B cell (primary cell): ENCODE measurements around the gene CNST. TPM values are rescaled to one million over a fixed set of nuclear protein-coding genes. Genes with fewer than 3 reads are reported as not detected.
A peak's percentile ranks its signal among the peaks of the same experiment; 100 is the strongest.
"Not testable (repeated sequence)": the region's sequence is repeated elsewhere in the genome, so short reads cannot be mapped to it uniquely, and the experiment has no call there.

Experiments
- ATAC-seq: fragments of 200-7000 bp; cut with Tn5 transposase; one replicate; pipeline ENCODE4 v1.10.0; 2021; ENCODE audit warnings: low read depth, mild to moderate bottlenecking, moderate number of reproducible peaks, moderate library complexity
- CTCF ChIA-PET: fragments of 350-600 bp; sonication (Branson Sonifier 250); formaldehyde crosslinking; loops from one replicate; lab custom pipeline; 2021; ENCODE audit warnings: antibody characterized with exemption, inconsistent platforms; lab: Charles Lee
- POLR2A ChIA-PET: fragments of 350-600 bp; sonication (Branson Sonifier 250); formaldehyde crosslinking; loops from one replicate; lab custom pipeline; 2021; ENCODE audit warnings: antibody characterized with exemption; lab: Charles Lee
- DNase-seq: peaks from one replicate; pipeline ENCODE4 v3.0.0; 2013
- H2AFZ ChIP-seq: 2 replicates; pipeline ENCODE4 v1.6.1; 2012; ENCODE audit warnings: mild to moderate bottlenecking, low read depth, low read length; ENCODE audit not compliant: insufficient read depth, poor library complexity, severe bottlenecking
- H3K27ac ChIP-seq, 2 donors: 1 replicate in 1 of 2; 2 replicates in 1 of 2; pipeline ENCODE4 v1.5.1; 2012 to 2013; ENCODE audit warnings: low read length in 2 of 2, mild to moderate bottlenecking in 2 of 2, moderate library complexity in 1 of 2
- H3K27me3 ChIP-seq, 4 experiments: fragments of 200-600 bp in 1 of 4; sonication (generic) in 1 of 4; replicated peaks in 1 of 4; 1 replicate in 2 of 4; 2 replicates in 2 of 4; pipeline versions ENCODE4 v1.6.1 to v1.7.0; 2013 to 2016; ENCODE audit warnings: low read length in 3 of 4, mild to moderate bottlenecking in 2 of 4, mixed read lengths in 1 of 4, moderate library complexity in 1 of 4; ENCODE audit not compliant: insufficient read depth in 4 of 4, control insufficient read depth in 3 of 4; ENCODE audit errors: control extremely low read depth in 1 of 4
- H3K36me3 ChIP-seq, 2 experiments: replicated peaks in 1 of 2; 1 replicate in 1 of 2; 2 replicates in 1 of 2; pipeline versions ENCODE4 v1.6.1 to v1.7.1; 2013; ENCODE audit warnings: low read length in 1 of 2; ENCODE audit not compliant: insufficient read depth in 2 of 2, control insufficient read depth in 1 of 2; ENCODE audit errors: control extremely low read depth in 1 of 2, extremely low read depth in 1 of 2
- H3K4me1 ChIP-seq, 2 donors: fragments of 200-600 bp in 1 of 2; sonication (generic) in 1 of 2; 1 replicate in 1 of 2; 2 replicates in 1 of 2; pipeline versions ENCODE4 v1.5.1 to v1.6.1; 2013 to 2017; ENCODE audit warnings: low read length in 2 of 2; ENCODE audit not compliant: control insufficient read depth in 2 of 2, insufficient read depth in 2 of 2
- H3K4me2 ChIP-seq: replicated peaks from 2 replicates; pipeline ENCODE3; 2012; ENCODE audit warnings: mild to moderate bottlenecking, low read depth, low read length; ENCODE audit not compliant: poor library complexity, severe bottlenecking
- H3K4me3 ChIP-seq, 5 experiments: fragments of 200-600 bp in 1 of 5; sonication (generic) in 1 of 5; 1 replicate in 3 of 5; 2 replicates in 2 of 5; pipeline versions ENCODE4 v1.5.1 to v1.7.0; 2011 to 2016; ENCODE audit warnings: low read length in 4 of 5, mild to moderate bottlenecking in 4 of 5, low read depth in 2 of 5, control low read depth in 1 of 5, moderate library complexity in 1 of 5; ENCODE audit not compliant: insufficient read depth in 1 of 5; ENCODE audit errors: control extremely low read depth in 1 of 5, extremely low read depth in 1 of 5
- H3K79me2 ChIP-seq: fragments of 200-600 bp; sonication (generic); one replicate; pipeline ENCODE4 v1.6.0; 2016; ENCODE audit warnings: low read length; ENCODE audit not compliant: control insufficient read depth, insufficient read depth
- H3K9ac ChIP-seq: fragments of 200-600 bp; sonication (generic); 2 replicates; pipeline ENCODE4 v1.6.1; 2017; ENCODE audit warnings: mild to moderate bottlenecking, low read length, moderate library complexity
- H3K9me3 ChIP-seq, 3 donors: one replicate each; pipeline versions ENCODE4 v1.6.1 to v1.7.1; 2013; ENCODE audit warnings: low read length in 2 of 3; ENCODE audit not compliant: control insufficient read depth in 2 of 3, insufficient read depth in 1 of 3; ENCODE audit errors: control extremely low read depth in 1 of 3
- H4K20me1 ChIP-seq: 2 replicates; pipeline ENCODE4 v1.6.0; 2012; ENCODE audit warnings: mild to moderate bottlenecking, low read length; ENCODE audit not compliant: insufficient read depth, control insufficient read depth, poor library complexity, severe bottlenecking
- H3K27ac Mint-ChIP-seq: one replicate; pipeline ENCODE4 v1.8.0; 2021; ENCODE audit warnings: mixed read lengths
- H3K27me3 Mint-ChIP-seq: one replicate; pipeline ENCODE4 v1.8.0; 2021; ENCODE audit warnings: mixed read lengths
- H3K4me1 Mint-ChIP-seq: one replicate; pipeline ENCODE4 v1.8.0; 2021; ENCODE audit warnings: mixed read lengths
- H3K4me3 Mint-ChIP-seq: one replicate; pipeline ENCODE4 v1.8.0; 2021; ENCODE audit warnings: mixed read lengths
- H3K9me3 Mint-ChIP-seq: one replicate; pipeline ENCODE4 v1.8.0; 2022; ENCODE audit warnings: mixed read lengths; ENCODE audit not compliant: insufficient read depth
- CTCF ChIP-seq: fragments of 200-600 bp; IDR thresholded peaks from one replicate; pipeline ENCODE4 v1.8.0; 2022; ENCODE audit warnings: antibody characterized with exemption, mild to moderate bottlenecking
- EZH2 ChIP-seq: IDR thresholded peaks from 2 replicates; pipeline ENCODE4 v1.6.1; 2012; ENCODE audit warnings: borderline replicate concordance, low read depth, mild to moderate bottlenecking, moderate library complexity, low read length; ENCODE audit not compliant: insufficient read depth, poor library complexity, severe bottlenecking
- whole genome bisulfite sequencing: methylation state at CpG from one replicate; pipeline ENCODE4 v1.1.5; 2013; ENCODE audit warnings: missing lambda C conversion rate; ENCODE audit not compliant: insufficient coverage; 5-methylcytosine and 5-hydroxymethylcytosine counted together
- intact Hi-C: fragments of 100-400 bp; cut with micrococcal nuclease; formaldehyde crosslinking; loops from one replicate; pipeline ENCODE4 v1.10.0; 2022
- polyA plus RNA-seq: library from polyadenylated mRNA; depleted of rRNA; stranded (reverse); fragments of >200 nt; gene quantifications from 2 replicates; pipeline ENCODE4 v1.2.3, GENCODE V29; 2012
- total RNA-seq, 2 donors: library from RNA; stranded (reverse); fragments of 120-200 nt in 1 of 2; gene quantifications; 1 replicate in 1 of 2; 2 replicates in 1 of 2; pipeline versions ENCODE4 v1.2.3 to v1.2.4, GENCODE V29; 2013 to 2022

CNST gene
- total and polyA plus RNA-seq, 2 donors (not counting 1 experiment from before 2014, with no cell fraction given): 26.9 to 54.0 TPM

- no peak for ATAC-seq
- Mint-ChIP-seq H3K27me3 (no peaks in the 10 kb centered on the region), H3K9me3 (peaks cover 2% of the 10 kb centered on the region), H3K4me3 (peak overlapping the region; percentile 79), H3K4me1 (peaks cover 65% of the 10 kb centered on the region), H3K27ac (peak overlapping the region; percentile 95)
- whole genome bisulfite sequencing: 17% methylated on average over 5 of the region's 8 CpGs
- peaks cover 12% of the 10 kb centered on the region for H4K20me1 ChIP-seq
- peaks cover 0 to 2% of the 10 kb centered on the region in 2 experiments for H3K36me3 ChIP-seq
- peak overlapping the region; percentile 64 for H3K4me2 ChIP-seq
- H3K27ac ChIP-seq: peak overlapping the region; percentile 65 to 83
- H3K4me3 ChIP-seq: peak overlapping the region in 4 of 5 experiments; percentile 4 to 32 (median 21)
- H3K9ac ChIP-seq: peak overlapping the region; percentile 40
- peaks cover 0 to 10% (median 3%) of the 10 kb centered on the region in 3 donors for H3K9me3 ChIP-seq
- H3K79me2 ChIP-seq: peaks cover 95% of the 10 kb centered on the region
- peak; percentile 51 for DNase-seq
- ChIA-PET CTCF (no interaction called here), POLR2A (no interaction called here)
- intact Hi-C loops: loop anchor here (5.0 to 10.0 kb wide), 4 partner anchors 85 to 908 kb away; no protein-coding TSS in a partner anchor
- TF ChIP-seq EZH2: no peak
- TF ChIP-seq CTCF: no peak
- no peaks in the 10 kb centered on the region for H3K27me3 ChIP-seq
- H2AFZ ChIP-seq: peak overlapping the region; percentile 55
- peaks cover 73 to 77% of the 10 kb centered on the region in 2 donors for H3K4me1 ChIP-seq
These were observed 3.3 kb downstream of the CNST start for GRCh38 chr1:246569248-246570238.

- H3K9me3 Mint-ChIP-seq, H3K27me3 Mint-ChIP-seq, H3K36me3 ChIP-seq, POLR2A ChIA-PET, H4K20me1 ChIP-seq, H3K27me3 ChIP-seq: not testable (repeated sequence)
- peak overlapping the region in 1 of 5 experiments; percentile 26 for H3K4me3 ChIP-seq
- H2AFZ ChIP-seq: peak overlapping the region; percentile 55
- peak overlapping the region; percentile 65 to 83 for H3K27ac ChIP-seq
- peak overlapping the region; percentile 40 for H3K9ac ChIP-seq
- WGBS: no CpG with 5 or more reads among the region's 4 CpGs
- peak overlapping the region; percentile 95 for H3K27ac Mint-ChIP-seq
- intact Hi-C loops: loop anchor here (10.0 kb wide), 1 partner anchor 83 kb away; no protein-coding TSS in a partner anchor
- peaks cover 96% of the 10 kb centered on the region for H3K79me2 ChIP-seq
- DNase-seq: peak; percentile 65
- CTCF ChIA-PET: interaction anchor here (1.2 kb wide), 1 partner anchor 12 kb away, joined by 3 read pairs; no protein-coding TSS in a partner anchor
- H3K9me3 ChIP-seq: peaks cover 0 to 10% (median 3%) of the 10 kb centered on the region in 3 donors
- H3K4me1 ChIP-seq: peaks cover 61 to 67% of the 10 kb centered on the region in 2 donors
- peak; percentile 9 for ATAC-seq
- peak overlapping the region; percentile 64 for H3K4me2 ChIP-seq
- peaks cover 60% of the 10 kb centered on the region for H3K4me1 Mint-ChIP-seq
- H3K4me3 Mint-ChIP-seq: peak overlapping the region; percentile 48
These were observed 5.1 kb downstream of the CNST start for GRCh38 chr1:246571309-246571708.
